ENCODE results near the gene REL.

Gene REL

DNA sequence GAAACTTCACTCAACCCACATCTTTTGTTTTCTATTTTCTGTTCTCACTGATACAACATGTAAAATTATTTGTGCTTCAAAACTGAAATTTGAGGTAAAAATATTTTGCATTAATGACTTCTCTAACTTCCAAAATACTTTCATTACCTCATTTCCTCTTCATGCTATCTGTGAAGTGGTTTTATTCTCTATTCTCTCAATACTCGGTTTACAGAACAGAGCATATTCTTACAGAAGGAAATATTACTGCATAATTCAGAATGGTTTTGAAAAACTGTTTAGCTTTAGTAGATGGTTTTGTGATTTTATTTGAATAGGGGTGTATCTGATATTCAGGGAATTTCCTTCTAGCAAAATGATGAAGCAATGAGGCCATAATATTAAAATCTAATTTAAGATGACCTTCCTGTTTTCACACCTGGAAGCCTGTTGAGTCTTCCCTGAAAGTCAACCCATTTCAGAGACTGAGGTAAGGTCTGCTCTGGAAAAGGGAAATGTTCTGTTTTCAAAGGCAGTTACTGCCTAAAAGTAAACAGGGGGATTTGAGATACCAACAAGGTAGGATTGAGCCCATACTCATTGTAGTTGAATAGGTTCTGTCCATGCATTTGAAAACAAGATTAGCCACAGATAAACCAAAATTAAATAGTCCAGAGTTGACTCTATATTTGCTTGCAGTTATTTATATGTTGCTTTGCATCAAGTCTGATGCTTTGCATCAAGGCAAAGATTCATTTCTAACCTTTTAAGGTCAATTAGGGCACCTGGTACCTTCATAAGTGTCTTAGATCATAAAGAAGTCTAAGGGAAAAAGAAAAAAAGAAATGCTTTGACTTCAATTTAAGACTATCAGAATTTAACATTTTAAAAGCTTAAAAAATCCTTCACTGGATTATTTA, 85.4 kb downstream of the REL start:
- DNase-seq = no peak

GRCh38 chr2:60972889-60973656, 91.7 kb downstream of the REL start:
- no peak for DNase-seq

- DNase-seq = no peak
These were observed 92.3 kb downstream of the REL start for GRCh38 chr2:60973705-60974104.

GRCh38 chr2:60974652-60975051, 93.3 kb downstream of the REL start:
- no peak for DNase-seq

Measured in hematopoietic multipotent progenitor cell treated with erythropoietin and hydrocortisone succinate and interleukin-3 and kit ligand, for 6 days (in vitro differentiated cells).